ENCODE measurements around the gene SPG11.
"Not testable (repeated sequence)": the region's sequence is repeated elsewhere in the genome, so short reads cannot be mapped to it uniquely, and the experiment has no call there.

Gene SPG11

DNA sequence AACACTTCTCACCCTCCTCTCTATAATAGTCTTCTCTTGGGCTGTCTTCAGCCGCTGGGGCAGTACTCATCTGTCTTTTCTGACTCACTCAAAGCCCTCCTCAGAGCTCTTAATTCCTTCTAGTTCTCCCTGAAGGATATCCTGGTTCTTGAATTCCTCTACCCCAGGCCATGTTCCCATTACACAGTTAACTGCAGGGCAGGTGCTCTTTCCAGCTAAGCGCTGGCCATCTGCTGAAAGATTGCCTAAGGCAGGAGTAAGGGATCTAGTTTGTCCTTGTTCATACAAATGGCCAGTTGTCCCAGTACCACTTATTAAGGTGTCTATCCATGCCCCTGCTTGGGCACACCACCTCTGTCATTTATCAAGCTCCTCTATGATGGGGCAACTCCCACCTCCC is 10.2 kb upstream of the SPG11 start:
- no peak for DNase-seq

DNA sequence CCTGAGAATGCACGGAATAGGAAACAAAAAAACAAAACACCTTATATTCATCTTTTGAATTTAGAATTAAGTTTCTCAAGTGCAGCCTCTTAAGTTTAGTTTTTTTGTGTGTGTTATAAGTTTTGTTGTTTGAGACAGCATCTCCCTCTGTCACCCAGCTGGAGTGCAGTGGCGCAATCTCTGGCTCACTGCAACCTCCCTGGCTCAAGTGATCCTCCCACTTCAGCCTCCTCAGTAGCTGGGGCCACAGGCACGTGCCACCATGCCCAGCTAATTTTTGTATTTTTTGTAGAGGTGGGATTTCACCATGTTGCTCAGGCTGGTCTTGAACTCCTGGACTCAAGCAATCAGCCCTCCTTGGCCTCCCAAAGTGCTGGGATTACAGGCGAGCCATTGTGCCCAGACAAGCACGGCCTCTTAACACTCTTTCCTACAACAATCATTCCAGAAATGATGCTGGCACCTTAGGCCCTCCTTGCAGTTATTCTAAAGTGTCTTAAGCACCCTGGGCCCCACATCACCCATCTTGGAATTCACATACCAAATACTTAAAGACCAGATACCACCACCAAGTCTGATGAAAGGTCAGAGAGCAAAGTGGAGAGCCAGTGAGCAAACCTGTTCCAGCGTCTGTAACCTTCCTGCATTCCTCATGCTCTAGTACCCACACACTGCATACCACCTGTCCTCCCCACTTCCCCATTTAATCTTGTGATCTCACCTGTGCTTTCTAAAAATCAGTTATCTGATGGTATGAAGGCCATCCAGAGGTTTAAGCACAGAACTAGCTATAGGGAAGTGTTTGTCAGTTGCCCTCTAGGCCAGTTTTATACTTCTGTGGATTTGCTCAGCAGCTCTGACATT is 6.9 kb upstream of the SPG11 start:
- no peak for DNase-seq

DNA sequence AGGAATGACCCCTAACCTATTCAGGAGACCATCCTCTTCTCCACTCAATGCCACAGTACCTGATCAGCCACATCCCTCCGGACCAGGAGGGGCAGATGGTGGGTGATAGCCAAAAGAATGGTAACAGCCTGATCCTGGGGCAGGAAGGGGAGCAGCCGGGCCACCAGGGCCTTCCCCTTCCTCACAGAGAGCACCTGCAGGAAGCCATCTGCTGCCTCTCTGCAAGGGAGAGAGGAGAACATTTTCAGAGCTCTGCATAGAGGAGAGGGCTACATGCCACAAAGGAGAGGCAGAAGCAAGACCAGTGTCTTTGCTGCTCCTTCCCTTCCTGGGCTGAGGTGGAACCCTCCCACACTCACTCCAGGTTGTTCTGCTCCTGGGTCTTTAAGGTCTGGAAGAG is 5.5 kb upstream of the SPG11 start:
- no peak for DNase-seq

DNA sequence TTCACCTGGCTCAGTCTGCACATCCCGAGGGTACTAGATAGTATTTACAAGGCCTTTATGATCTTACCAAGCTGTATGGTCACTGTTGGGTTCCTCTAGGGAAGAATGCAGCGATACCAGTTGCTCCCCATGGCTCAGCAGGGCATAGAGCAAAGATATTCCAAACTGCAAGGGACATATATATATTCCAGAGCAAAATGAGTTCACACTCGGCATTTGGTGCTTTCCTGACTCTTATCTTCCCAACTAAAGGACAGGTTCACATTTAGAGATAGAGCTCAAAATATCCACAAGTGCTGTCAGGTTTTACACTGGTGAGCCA is 3.5 kb upstream of the SPG11 start:
- no peak for DNase-seq

DNA sequence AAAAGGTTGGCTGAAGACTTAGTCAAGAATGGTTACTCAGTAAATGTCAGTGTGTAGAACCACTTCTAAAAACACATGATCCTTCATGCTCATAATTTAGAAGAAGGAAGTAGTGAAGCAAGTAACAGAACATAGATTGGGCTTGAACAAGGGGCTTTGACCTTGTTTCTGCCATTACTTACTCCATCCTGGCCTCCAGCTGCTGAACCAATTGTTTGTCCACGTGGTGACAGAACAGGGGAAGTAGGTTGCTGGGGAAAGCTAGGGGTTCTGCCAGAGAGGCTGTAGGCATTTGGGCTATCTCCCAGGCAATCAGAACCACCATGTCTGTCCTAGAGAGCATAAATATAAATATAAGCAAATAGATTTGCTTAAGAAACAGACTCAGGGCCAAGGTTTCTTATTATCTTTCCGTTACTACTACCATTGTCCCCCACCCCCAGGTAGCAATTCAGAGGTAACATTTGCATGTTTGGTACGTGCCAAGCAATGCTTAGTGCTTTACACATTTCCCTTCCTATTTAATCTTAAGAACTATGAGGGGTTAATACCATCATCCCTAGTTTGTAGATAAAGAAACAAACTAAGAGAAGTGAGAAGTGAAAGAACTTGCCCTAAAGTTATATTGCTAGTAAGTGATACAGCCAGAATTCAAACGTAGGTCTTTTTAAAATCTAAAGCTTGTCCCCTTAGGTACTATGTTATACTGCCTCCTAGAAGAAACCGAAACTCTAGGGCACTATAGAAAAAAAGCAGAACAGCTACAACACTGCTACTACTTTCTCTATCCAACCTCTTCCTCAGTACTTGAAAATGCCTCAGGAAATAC is 3.0 kb upstream of the SPG11 start:
- DNase-seq, result no peak

DNA sequence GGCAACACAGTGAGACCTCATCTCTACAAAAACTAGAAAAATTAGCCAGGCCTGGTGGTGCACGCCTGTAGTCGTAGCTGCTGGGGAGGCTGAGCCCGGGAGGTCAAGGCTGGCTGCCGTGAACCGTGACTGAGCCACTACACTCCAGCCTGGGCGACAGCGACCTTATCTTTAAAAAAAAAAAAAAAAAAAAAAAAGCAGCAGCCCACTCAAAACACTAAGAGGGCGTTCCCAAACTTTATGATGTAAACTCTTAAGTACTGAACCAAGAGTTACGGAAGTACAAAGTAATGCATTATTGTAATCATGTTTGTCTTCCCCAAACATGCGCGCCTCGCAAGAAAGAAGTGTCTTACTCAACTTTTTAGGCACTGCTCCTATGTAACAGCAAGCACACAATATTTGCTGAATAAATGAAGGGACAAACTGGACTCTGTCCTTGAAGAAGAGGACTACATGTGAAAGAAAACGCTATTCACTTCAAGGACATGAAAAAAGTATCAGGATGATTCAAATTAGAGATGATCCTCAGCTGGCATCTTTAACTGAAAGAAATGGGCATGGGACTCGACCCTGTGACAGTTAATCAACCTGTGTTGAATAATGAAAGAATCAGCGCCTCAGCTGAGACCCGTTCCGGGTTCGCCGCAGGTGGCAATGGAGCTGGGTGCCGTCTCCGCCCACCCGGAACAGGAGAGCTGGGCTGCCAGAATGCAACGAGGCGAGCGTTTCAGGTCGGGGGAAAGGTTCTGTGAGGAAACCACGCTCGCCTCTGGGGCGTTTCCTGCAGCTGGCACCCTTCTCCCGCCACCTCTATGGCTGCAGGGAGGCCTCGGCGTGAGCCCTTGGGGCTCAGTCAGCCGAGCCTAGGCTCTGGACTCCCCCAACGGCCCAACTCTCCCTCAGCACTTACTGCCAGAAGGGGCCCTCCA is 718 bp downstream of the SPG11 start:
- peak; percentile 77 for DNase-seq

DNA sequence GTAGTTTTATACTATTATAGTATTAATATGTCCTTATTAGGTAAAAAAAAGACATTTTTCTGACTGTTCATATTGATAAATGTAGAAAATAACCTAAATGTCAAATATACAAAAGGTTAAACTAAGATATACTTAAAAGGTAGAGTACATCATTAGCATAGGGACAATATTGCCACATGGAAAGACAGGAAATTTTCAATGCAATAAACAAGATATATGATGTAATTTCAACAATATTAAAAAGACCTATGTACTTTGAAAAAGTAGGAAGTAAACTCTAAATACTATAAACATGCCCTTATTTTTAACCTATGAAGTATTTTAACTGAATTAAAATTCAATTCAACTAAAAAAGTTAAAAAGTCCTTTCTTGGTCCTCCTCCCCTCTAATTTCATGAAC is 1.9 kb downstream of the SPG11 start:
- DNase-seq, result no peak

DNA sequence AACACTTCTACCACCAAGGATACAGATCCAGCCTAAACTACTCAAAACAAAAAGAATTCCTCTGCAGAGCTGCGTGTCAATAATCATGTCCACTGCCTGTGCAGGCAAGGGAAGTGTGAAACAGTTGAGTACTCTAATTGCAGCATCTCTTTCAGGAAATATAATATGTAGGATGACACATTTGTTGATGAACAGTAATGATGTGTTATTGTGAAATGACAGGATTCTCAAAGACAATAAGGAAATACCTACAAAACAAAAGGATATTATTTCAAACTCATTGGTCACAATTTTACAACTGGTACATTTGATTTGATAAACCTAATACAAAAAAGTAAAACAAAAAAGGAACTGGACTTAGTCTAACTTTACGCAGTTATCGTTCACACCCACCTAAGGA is 4.4 kb downstream of the SPG11 start:
- DNase-seq, result no peak

DNA sequence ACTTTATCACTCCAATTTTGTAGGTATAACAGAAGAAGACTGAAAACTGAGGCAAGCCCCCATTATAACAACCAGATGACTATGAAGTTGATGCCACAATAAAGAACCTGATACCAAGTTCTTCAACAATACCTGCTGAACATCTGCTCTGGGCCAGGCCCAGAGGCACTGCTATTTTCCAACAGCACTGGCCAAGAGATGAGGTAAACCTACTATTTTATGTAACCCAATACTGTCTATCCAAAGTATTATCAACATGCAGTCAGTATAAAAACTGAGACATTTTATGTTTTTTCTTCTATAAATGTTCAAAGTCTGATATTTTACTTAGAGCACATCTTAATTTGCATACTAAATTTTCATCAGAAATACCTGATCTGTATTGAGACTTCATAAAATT is 6.1 kb downstream of the SPG11 start:
- no peak for DNase-seq

DNA sequence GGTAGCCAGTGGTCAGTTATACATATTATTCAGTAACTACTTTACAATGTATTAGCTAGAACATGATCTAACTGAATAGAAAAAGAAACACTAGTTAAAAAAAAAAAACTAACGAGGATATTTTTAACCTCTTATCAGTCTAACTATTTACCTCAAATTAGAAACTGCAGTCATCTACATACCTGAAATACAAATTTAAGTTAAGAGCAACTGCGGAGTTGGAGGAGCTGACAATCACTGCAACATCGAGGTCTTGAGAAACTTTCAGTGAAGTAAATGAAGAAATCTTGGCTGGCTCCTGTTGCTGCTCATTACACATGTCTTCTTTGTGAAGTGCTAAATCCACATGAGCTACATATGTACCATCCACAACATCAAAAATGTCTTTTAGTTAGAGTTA is 6.5 kb downstream of the SPG11 start:
- DNase-seq, result no peak

DNA sequence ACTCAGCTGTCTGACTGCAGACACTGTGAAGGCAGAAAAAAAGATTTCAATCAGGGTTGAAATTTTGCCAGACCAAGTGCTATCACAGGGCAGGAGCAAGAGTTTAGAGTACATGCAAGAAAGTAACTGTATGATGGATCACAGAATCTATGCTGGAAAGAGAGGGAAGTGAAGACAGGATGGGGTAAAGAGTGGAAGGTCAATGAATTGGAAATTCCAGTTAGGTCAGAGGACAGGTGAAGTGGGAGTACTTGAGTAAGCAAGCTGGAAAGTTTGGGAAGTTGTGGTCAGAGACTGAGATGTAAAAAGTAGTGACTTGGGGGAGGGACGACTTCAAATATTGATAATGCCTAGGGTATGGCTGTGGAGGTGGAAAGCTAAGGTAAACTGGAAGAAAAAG is 7.2 kb downstream of the SPG11 start:
- no peak for DNase-seq

DNA sequence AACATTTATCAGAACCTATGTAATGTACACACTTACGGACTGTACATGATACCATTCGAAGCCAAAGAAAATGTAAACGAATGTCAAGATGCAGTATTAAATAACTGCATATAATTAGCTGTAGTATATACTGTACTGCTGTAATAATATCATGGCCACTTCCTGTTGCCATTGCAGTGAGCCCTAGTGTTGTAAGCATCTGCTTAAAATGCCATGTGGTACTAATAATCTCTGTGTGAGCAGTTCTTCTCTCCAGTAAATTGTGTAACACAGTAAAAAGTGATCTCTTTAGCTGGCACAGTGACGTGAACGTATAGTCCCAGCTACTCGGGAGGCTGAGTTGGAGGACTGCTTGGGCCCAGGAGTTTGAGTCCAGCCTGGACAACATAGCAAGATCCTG is 8.6 kb downstream of the SPG11 start:
- no peak for DNase-seq

DNA sequence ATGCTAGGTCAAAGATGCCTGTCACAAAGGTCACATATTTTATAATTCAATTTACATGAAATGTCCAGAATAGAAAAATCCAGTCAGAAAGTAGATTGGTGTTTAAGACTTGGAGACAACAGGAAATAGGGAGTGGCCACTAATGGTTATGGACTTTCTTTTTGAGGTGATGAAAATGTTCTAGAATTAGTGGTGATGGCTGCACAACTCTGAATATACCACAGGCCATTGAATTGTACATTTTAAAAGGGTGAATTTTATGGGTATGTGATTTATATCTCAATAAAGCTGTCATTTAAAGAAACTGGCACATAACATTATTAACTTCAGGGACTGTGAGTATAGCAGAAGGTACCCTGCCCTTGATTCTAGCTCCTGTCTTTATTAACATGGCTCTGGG is 15.8 kb downstream of the SPG11 start:
- DNase-seq, result no peak

DNA sequence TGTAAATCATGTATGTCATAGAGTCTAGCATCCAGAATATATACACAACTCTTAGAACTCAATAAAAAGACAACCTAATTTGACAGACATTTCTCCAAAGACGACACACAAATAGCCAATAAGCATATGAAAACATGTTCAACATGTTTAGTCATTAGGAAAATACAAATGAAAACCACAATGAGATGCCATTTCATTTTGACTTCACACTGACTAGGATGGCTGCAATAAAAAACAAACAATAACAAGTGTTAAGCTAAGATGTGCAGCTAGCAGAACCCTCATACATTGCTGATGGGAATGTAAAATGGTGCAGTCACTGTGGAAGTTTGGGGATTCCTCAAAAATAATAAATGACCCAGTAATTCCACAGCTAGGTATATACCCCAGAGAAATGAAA is 16.4 kb downstream of the SPG11 start:
- DNase-seq, result no peak

DNA sequence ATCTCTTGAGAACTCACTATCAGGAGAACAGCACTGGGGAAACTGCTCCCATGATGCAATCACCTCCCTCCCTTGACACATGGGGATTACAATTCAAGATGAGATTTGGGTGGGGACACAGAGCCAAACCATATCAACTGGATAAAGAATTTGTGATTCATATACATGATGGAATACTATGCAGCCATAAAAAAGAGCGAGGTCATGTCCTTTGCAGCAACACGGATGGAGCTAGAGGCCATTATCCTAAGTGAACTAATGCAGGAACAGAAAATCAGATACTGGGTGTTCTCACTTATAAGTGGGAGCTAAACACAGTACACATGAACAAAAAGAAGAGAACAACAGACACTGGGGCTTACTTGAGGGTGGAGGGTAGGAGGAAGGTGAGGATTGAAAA is 17.0 kb downstream of the SPG11 start:
- DNase-seq, result no peak

DNA sequence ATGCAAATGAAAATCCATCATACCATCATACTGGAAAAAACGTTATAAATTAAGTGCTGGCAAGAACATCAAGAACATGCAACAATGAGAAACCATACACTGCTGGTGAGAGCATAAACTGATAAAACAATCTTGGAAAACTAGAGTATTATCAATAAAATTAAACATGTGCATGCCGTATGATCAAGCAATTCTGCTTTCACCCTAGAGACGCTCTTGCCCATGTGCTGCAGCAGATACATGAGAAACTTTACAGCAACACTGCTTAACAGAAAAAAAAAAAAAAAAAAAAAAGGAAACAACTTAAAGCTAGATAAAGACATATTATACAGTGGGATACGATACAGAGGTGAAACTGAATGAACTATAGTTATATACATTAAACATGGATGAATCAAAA is 21.8 kb downstream of the SPG11 start:
- DNase-seq, result no peak

DNA sequence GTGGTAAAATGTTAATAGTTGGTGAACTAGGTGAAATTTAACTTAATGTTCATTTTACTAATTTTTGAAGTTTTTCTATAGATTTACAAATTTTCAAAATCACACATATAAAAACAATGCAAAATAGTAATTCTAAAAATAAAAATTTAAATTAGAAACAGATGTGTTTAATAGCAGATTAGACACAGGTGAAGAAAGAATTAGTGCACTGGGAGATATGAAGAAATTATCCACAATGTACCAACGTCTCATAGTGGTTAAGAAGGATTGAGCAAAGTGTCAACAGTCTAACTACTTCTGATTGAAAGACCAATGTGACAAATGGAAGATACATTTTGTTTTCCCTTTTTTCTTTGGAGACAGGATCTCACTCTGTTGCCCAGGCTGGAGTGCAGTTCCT is 26.5 kb downstream of the SPG11 start:
- no peak for DNase-seq

DNA sequence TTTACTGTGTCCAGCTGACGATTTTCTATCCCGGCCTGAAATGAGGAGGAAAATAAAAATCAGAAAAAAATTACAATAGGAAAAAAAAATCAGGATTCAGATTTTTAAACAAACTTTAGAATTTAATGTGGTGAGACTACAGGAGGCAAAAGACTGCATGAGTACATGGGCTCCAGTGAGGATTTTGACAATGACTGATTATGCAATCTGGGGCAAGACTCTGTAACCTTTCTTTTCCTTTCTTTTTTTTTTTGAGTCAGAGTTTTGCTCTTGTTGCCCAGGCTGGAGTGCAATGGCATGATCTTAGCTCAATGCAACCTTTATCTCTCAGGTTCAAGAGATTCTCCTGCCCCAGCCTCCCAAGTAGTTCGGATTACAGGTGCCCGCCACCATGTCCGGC is 29.9 kb downstream of the SPG11 start:
- DNase-seq, result no peak

DNA sequence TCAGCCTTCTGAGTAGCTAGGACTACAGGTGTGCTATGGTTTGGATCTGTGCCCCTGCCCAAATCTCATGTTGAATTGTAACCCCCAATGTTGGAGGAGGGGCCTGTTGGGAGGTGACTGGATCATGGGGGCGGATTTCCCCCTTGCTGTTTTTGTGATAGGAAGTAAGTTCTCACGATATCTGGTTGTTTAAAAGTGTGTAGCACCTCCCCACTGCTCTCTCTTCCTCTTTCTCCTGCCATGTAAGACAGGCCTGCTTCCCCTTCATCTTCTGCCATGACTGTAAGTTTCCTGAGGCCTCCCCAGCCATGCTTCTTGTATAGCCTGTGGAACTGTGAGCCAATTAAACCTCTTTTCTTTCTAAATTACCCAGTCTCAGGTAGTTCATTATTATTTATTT is 38.2 kb downstream of the SPG11 start:
- DNase-seq, result not testable (repeated sequence)

DNA sequence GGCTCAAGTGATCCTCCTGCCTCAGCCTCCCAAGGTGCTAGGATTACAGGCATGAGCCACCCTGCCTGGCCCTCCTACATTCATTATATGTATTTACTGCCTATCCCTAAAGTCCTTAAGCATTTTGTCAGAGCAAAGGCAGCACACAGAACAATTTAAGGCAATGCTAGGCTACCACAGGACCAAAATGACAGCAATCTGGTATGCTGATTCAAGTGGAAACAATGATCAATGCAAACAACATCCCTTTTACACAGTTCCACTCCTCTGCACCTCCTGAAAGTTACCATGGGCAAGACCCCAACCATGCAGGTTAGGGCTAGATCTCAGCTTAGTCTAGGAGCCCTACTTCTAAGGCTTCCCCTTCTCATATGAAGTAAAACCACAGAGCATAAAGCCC is 40.3 kb downstream of the SPG11 start:
- no peak for DNase-seq

DNA sequence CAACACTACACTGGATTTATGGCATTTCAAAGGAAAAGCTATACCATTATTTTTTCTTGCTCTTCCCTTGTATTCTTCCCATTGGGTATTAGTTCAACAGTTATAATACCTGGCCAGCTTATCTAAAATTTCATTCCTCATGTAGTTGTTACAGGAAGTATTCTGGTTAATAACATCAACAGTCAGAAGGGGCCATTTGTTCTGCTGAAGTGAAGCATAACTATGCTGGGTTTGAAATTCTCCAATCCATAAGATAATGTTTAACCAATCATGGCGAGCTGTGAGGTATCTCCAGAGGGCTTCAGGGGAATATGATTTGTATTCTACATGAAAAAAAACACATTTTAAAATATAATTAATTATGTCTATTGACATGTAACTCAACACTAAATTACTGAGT is 43.4 kb downstream of the SPG11 start:
- no peak for DNase-seq

DNA sequence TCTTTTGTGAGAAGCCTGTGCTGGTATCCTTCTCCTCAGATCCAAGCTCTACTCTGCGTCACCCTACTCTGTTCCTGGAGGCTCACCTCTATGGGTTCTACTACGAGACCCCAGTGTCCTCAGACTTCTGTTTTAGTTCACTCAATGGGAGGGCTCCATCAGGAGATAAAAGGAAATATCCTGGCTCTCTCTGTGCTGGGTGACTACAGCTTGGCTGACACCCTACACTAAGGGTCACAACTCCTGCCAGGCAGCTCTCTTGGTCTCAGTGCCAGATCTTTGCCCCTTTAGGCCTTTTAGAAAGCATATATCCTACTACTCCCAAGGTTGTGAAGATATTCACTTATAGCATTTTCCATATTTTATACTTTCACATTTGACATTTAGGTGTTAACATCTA is 46.5 kb downstream of the SPG11 start:
- no peak for DNase-seq

DNA sequence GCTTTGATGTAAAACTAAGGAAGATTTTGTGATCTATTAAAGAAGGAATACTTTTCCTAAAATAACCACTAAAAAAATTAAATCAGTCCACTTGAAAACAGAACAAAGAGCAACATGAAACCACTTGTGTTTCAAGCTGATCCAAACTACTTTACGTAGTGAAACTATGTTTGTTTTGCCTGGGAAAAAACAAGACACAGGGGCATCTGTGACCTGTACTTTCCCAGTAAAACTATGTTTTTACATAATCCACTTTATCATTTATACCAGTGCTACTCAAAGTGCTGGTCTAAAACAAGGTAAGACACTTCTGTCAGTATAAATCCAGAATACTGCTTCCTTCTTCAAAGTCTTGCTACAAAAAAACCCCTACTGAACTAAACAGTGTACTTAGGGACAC is 56.7 kb downstream of the SPG11 start:
- DNase-seq, result no peak

DNA sequence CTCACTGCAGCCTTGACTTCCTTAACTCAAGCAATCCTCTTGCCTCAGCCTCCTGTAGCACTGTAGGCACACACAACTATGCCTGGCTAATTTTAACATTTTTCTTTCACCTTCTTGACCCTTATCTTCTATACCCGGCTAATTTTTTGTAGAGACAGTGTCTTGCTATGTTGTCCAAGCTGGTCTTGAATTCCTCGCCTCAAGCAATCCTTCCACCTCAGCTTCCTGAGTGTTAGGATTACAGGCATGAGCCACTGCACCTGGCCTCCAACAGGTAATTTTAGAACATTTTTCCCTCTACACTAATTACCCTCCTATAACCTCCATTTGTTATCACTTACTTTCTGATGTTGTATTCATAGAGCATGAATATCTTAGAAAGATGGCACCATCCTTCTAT is 60.3 kb downstream of the SPG11 start:
- no peak for DNase-seq

Measured in stimulated activated CD4-positive, alpha-beta T cell treated with anti-CD3 and anti-CD28 coated beads, Interleukin-4, amount 100 ng/mL, for 1 hour (primary cell).